Panc1 (cell line): ENCODE measurements around the gene PLB1.

Source experiments
- POLR2AphosphoS5 ChIP-seq: IDR thresholded peaks from 2 replicates; pipeline ENCODE4 v1.6.1; 2012; ENCODE audit warnings: mild to moderate bottlenecking, low read depth, low read length, moderate library complexity
- SIN3A ChIP-seq: IDR thresholded peaks from 2 replicates; pipeline ENCODE4 v1.6.1; 2012; ENCODE audit warnings: low read depth, mild to moderate bottlenecking, low read length, moderate library complexity, borderline replicate concordance; ENCODE audit not compliant: insufficient read depth
- TF ChIP-seq, protein P1 (sequence below): fragments of 450-650 bp; IDR thresholded peaks from 2 replicates; pipeline ENCODE4 v1.5.1; 2017; ENCODE audit warnings: mild to moderate bottlenecking

DNA sequence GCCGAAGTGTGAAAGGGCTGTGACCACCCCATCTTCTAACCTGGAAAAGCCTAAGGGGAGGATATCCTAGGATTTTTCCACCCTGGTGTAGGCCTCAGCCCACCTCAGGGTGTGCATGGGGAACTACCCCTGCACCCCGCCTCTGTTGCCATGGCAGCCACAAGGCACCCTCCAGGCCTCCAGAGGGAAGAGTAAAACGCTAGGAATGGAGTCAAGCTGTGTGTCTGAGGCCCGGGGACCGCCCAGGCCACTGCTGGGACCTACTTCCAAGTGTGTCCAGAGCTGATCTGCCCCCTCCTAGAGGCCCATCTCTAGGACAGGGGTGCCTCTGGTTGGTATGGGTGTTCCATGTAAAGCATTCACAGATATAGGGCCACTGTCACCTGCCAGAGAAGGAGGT, 86.7 kb downstream of the PLB1 start:
- TF ChIP-seq SIN3A = no peak
- TF ChIP-seq, protein P1, sequence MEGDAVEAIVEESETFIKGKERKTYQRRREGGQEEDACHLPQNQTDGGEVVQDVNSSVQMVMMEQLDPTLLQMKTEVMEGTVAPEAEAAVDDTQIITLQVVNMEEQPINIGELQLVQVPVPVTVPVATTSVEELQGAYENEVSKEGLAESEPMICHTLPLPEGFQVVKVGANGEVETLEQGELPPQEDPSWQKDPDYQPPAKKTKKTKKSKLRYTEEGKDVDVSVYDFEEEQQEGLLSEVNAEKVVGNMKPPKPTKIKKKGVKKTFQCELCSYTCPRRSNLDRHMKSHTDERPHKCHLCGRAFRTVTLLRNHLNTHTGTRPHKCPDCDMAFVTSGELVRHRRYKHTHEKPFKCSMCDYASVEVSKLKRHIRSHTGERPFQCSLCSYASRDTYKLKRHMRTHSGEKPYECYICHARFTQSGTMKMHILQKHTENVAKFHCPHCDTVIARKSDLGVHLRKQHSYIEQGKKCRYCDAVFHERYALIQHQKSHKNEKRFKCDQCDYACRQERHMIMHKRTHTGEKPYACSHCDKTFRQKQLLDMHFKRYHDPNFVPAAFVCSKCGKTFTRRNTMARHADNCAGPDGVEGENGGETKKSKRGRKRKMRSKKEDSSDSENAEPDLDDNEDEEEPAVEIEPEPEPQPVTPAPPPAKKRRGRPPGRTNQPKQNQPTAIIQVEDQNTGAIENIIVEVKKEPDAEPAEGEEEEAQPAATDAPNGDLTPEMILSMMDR = no peak
- TF ChIP-seq POLR2AphosphoS5 = no peak
